Posterior vena cava (tissue), 2 donors: ENCODE results near the gene KLF13. TPM values are rescaled to one million over a fixed set of nuclear protein-coding genes. Genes with fewer than 3 reads are reported as not detected.

ENCODE experiments used
- DNase-seq: peaks from one replicate; pipeline ENCODE4 v3.0.0-alpha.2; 2020; ENCODE audit warnings: low spot score
- intact Hi-C, 2 donors: fragments of 100-400 bp; cut with DNase I; formaldehyde crosslinking; loops; one replicate each; pipeline versions ENCODE4 v1.14.1 to v1.14.2; 2022 to 2023
- total RNA-seq, 2 donors: library from RNA; stranded (reverse); fragmentation: NEBNext Ultra II Directional; extraction: Animal tissue kit (Norgen Biotek cat#: 25700); gene quantifications; one replicate each; pipeline ENCODE4 v1.2.1, GENCODE V29; 2021
- donor health status: DM: yes; HTN: yes; CAD: no.
- donor health status: DM: yes; HTN: yes; CAD: no.

The KLF13 gene
- total RNA-seq, 2 donors from 2014 or later: 49.6 to 97.8 TPM

DNA sequence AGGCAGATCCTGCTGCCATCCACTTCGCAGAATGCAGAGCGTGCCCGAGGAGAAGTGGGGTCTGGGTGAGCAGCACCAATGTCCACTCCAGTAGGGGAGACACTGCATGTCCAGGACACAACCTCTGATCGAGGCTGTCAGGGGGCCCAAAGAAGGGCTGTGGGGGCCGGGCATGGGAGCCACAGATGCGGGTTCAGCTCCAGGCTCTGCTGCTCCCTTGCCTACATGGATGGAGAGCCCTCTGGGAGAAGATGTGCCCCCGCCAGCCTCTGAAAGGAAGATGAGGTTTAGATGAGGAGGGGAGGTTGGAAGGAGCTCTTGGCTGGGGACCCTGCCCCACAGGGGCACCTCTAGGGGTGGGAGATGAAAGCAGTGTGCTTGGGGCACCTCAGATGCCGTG is 75.4 kb downstream of the KLF13 start:
- no peak for DNase-seq
- intact Hi-C loops: no loop called here

DNA sequence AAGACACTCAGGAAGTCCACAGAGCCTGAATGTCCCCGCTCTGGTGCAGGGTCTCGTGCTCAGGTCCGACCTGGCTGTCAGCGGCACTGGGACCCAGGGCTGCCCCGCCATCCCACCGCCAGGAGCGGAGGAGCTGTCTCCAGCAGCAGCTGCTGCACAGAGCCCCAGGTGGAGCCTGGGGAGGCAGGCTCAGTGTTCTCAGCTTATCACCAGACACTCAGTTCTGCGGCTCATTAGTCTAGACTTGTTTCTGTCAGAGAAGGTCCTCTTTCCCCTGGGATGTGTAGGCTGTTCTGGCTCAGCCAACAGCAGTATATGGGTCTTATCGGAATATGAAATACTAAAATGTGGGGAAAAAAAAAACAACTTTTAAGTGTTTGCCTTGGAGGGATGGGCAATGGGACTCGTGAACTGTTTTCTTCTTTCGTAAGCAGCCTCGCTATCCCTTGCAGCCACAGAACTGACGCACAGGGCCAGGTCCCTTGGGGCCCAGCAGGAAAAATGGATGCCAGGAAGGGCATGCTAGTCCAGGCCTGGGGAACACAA is 75.9 kb downstream of the KLF13 start:
- intact Hi-C loops: no loop called here
- DNase-seq: peak; percentile 94

DNA sequence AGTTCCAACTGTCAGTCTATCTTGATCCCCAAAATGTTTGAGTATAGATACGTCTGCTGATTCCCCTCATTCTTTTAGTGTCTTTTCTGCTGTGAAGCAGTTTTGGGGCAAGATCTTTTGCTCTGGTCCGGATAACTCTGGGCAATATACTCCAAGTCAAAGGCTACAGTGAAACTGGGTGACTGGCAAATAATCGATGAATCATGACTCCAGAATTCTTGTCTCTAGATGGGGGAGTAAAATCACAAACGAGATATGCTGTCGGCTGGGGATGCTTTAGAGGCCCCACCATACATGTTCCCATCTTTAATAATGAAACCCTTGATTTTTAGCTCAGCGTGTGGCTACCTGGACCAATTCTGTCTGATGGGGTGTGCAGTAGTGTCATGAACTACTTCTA is 76.5 kb downstream of the KLF13 start:
- intact Hi-C loops: no loop called here
- DNase-seq: no peak

DNA sequence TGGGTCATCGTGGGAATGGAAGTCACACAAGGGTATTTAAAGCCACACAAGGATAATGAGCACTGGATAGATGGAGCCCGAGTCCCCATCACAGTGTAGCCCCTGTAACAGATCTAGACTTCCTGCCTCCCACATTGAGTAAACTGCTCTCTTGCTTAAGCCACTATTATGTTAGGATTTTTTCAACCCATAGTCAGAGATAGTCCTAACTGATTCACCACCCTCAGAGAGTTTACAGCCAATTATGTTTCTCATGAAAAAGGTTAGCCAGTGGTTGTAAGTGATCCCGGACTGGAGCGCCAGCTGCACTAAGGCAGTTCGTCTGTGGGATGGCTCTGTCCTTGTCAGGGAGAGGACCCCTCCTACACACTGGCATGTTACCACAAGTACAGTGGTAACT is 77.0 kb downstream of the KLF13 start:
- intact Hi-C loops: no loop called here
- no peak for DNase-seq

- DNase-seq: no peak
- intact Hi-C loops: no loop called here
Measured at GRCh38 chr15:31404345-31404744, 77.7 kb downstream of the KLF13 start.

DNA sequence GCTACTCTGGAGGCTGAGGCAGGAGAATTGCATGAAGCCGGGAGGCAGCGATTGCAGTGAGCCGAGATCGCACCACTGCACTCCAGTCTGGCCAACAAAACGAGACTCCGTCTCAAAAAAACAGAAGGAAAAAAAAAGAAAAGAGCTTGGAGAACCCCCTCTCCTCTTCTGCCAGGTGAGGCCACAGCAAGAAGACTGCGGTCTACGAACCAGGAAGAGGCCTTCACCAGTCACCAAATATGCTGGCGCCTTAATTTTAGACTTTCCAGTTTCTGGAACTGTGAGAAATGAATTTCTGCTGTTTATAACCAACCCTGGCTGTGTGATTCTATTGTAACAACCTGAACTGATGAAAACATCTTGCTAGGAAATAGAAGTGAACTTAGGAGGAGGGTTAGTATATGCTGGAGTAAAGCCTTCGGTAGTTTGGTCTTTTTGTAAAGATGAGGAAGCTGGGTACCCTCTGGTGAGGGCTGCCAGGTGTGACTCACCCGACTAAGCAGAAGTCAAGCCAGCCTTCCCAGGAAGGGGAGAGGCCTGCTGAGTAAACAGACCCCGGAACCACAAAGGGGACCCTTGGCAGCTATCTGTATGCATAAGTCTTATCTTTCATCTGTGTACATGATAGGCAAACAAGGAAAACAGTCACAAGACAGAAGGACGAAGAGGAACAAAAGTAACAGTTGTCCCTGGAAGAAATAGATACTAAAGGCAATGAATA is 78.7 kb downstream of the KLF13 start:
- no peak for DNase-seq

DNA sequence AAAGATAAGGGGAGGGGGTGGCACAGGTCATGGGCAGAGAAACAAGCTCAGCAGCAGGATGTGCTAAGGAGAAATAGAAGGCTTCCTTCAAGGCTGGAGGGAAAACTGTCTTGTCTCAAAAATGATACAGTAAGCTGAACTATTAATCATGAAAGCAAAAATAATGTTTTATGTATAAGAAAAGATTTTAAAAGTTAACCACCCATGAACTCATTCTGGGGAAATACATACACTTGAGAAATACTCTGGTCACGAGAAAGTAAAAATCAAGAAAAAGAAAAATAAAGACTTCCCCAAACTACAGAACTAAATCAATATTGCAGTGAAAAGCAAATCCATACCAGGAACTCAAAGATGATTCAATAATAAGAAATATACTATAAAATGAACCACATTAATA is 80.7 kb downstream of the KLF13 start:
- DNase-seq: no peak
- intact Hi-C loops: no loop called here

More for the DNA sequence above, 78.7 kb downstream of the KLF13 start:
- intact Hi-C loops: no loop called here

DNA sequence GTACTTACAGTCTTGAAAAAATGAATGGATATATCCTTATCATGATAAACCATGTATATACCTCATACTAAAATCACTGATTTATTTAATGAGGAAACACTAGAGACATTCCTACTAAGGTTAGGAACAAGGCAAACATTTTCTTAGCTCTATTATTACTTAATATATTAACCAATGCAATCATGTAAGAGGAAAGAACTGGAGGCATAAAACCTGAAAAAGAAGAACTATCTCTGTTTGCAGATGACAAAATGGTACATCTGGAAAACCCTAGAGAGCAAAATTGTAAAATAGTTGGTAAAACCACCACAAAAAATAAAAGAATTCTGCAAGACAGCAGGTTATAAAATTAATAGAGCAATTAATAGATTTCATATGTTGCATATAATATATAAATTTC is 81.2 kb downstream of the KLF13 start:
- intact Hi-C loops: no loop called here
- DNase-seq: no peak

DNA sequence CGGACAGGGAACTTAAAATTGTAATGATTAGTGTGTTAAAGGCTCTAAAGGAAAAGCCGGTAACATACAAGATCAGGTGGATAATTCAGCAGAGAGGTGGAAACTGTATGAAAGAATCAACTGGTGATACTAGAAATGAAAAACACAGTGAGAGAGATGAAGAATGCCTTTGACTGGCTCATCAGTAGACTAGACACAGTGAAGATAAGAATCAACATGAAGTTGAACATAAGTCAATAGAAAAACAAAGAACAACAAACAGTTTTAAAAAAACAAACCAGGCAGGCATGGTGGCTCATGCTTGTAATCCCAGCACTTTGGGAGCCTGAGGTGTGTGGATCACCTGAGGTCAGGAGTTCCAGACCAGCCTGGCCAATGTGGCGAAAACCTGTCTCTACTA is 82.1 kb downstream of the KLF13 start:
- no peak for DNase-seq

GRCh38 chr15:31409171-31409570 is 82.5 kb downstream of the KLF13 start:
- intact Hi-C loops: no loop called here
- no peak for DNase-seq

More for the DNA sequence above, 82.1 kb downstream of the KLF13 start:
- intact Hi-C loops: no loop called here

- DNase-seq: no peak
- intact Hi-C loops: no loop called here
Measured at GRCh38 chr15:31412824-31413223, 86.2 kb downstream of the KLF13 start.

GRCh38 chr15:31415201-31415600 is 88.6 kb downstream of the KLF13 start:
- intact Hi-C loops: no loop called here
- DNase-seq: no peak

- intact Hi-C loops: no loop called here
Measured at GRCh38 chr15:31419820-31420219, 93.2 kb downstream of the KLF13 start.

DNA sequence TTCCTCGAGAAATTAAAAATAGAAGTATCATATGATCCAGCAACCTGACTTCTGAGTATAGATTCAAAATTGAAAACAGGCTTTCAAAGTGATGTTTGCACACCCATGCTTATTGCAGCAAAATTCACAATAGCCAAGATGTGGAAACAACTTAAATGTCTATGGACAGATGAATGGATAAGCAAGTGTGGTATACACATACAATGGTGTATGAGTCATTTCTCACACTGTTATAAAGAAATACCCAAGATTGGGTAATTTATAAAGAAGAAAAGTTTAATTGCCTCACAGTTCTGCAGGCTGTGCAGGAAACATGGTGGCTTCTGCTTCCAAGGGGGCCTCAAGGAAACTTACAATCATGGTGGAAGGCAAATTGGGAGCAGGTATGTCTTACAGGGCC is 100.8 kb downstream of the KLF13 start:
- DNase-seq: no peak
- intact Hi-C loops: no loop called here

More at GRCh38 chr15:31419820-31420219, 93.2 kb downstream of the KLF13 start:
- no peak for DNase-seq

Other genes starting within 250 kb of the KLF13 start
- gene TRPM1, start 225.1 kb upstream of the KLF13 start, total RNA-seq: not detected